ENCODE measurements around the gene LRCH2. TPM values are rescaled to one million over a fixed set of nuclear protein-coding genes. Genes with fewer than 3 reads are reported as not detected.
"Not testable (repeated sequence)": the region's sequence is repeated elsewhere in the genome, so short reads cannot be mapped to it uniquely, and the experiment has no call there.

The LRCH2 gene, protein sequence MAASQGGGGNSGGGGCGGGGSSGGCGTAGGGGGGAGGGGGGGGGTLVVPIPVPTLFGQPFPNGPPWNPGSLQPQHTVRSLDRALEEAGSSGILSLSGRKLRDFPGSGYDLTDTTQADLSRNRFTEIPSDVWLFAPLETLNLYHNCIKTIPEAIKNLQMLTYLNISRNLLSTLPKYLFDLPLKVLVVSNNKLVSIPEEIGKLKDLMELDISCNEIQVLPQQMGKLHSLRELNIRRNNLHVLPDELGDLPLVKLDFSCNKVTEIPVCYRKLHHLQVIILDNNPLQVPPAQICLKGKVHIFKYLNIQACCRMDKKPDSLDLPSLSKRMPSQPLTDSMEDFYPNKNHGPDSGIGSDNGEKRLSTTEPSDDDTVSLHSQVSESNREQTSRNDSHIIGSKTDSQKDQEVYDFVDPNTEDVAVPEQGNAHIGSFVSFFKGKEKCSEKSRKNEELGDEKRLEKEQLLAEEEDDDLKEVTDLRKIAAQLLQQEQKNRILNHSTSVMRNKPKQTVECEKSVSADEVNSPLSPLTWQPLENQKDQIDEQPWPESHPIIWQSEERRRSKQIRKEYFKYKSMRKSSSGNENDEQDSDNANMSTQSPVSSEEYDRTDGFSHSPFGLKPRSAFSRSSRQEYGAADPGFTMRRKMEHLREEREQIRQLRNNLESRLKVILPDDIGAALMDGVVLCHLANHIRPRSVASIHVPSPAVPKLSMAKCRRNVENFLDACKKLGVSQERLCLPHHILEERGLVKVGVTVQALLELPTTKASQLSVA
- 7.8 TPM for total RNA-seq

DNA sequence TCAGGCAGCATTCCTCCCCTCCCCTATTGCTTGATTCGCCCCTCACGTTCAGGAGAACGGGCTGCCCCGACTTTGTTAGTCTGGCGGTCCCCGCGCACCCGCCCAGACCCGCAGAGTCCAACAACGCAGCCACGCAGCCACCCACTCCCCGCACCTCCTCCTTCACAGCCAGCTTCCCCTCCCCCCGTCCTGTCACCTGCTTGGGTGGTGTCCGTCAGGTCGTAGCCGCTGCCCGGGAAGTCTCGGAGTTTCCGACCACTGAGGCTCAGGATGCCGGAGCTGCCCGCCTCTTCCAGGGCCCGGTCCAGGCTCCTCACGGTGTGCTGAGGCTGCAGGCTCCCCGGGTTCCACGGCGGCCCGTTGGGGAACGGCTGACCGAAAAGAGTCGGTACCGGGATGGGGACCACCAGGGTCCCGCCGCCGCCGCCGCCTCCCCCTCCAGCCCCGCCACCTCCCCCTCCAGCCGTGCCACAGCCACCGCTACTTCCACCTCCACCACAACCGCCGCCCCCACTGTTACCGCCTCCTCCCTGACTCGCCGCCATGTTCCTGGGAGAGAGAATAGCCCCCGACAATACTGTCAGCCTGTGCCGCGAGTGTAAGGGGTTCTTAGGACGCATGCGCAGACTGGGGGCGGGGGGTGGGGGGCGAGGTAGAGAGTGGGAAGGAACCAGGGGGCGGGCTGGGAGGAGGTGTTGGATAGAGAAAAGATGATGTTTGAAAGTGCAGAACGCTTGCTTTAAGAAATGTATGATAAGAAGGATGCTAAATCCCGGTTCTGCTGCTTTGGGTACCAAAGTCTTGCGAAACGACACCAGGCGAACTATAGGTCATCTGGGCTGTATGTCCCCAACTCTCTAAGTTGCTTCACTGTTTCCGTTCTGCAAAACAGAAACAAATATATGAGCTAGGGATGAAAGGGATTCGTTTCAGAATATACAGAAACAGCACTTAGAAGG, at the start of gene LRCH2:
Gene LRCH2 (minus strand): TSS at position 600 of the 959 bp plus-strand sequence. CDS start 55 bp downstream, at position 545.
- DNase-seq = peak; percentile 82

DNA sequence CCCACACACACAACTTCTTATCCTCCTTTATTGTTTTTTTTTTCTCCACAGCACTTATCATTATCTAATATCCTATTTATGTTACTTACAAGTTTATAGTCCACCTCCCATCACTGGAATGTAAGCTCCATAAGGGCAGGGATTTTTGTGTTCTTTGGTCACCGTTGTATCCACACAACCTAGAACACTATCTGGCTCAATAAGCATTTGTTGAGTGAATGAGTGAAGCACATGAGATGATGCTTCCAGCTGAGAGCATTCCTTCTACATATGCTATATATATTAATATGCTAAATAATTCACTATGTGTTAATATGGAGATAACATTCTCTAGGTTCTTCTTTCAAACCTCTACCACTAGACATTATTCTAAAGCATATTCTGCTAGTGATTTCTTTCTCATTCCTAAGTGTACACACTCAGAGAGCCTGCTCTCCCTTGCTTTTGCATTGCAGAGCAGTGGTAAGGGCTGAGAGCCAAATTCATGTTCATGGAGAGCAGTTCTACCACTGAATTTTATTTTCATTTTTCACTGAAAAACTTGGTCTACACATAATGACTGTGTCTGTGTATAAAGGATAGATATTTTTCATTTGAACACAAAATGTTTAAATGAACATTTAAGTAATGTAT, 35.3 kb upstream of the LRCH2 start:
- no peak for DNase-seq

DNA sequence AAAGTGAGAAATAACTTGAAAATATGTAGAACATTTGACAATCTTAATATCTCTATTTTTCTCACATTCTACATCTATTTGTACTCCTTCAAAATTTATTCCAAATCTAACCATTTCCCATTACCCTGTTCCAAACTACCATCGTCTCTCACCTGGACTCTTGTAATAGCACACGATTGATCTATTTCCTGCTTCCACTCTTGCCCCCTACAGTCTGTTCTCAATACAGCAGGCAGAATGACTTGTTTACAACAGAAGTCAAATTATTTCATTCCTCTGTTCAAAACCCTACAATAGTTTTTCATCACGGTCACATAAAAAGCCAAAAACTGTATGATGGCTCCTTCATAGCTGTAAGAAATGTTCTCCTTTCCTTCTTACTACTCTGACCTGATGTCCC, 34.5 kb upstream of the LRCH2 start:
- DNase-seq = no peak

DNA sequence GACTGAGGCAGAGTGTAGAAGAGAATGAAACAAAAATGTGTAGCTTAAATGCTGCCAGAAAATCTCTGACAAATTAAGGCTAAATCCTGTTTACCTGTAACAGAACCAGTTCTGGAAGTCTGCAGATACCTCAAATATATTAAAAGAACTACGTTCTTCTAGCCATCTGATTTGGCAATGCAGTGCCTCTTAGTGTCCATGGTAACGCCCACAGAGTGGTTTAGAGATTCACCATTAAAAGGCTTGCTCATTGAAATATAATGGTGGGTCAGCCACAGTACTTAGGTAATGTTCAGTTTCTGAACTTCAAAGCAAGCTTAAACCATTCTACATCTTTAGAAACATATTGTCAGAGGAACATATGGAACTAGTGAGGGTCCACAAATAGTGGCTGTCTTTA, 32.4 kb upstream of the LRCH2 start:
- DNase-seq = no peak

DNA sequence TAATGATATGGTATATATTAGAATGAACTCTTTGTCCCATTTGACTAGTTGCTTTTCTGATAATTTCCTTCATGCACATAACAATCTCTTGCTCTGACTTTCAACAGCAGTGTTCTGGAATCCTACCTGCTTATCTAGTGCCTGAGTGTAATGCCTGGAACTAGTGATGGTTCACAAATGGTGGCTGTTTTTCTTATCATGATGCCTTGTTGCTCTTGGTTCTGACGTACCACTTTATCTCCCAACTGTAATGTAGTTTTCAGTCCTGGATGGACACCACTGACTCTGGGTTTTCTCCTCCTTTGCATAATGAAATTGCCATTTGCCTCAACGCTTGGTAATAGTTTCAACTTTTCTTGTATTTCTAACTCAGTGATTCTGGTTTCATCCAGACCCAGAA, 30.1 kb upstream of the LRCH2 start:
- no peak for DNase-seq

DNA sequence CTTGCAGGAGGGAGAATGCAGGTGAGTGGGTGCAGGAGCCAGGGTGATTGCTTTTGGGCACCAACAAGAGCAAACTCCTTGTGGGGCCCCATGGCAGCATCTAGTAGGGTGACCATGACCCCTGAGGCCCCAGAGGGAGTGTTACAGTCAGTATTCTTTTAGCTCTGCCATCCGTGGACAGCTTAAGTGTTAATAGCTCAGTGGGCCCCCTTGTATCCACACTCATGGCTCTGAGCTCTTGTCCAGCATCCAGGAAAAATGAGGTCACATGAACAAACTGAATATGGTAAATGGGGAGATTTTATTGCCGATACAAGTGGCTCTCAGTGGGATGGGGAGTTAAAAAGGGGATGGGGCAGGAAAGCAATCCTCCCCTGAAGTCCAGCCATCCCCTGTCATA, 27.3 kb upstream of the LRCH2 start:
- DNase-seq = no peak

DNA sequence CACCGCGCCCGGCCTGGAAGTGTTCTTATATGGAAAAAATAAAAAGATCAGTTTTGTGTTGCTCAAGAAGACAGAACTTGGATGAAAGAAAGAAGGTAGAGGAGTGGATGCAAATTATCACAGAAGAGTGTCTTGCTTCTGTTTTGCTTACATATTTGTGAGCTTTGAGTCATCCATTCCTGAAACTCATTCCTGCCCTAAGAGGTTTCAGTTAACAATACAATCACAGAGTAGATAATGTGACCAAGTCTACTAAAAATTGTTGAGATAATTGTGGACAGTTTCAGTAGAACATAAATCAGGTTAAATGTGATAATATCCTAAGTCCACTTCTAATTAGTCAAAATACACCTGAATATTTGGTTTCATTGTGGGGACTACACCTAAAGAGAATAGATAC, 26.4 kb upstream of the LRCH2 start:
- DNase-seq = no peak

DNA sequence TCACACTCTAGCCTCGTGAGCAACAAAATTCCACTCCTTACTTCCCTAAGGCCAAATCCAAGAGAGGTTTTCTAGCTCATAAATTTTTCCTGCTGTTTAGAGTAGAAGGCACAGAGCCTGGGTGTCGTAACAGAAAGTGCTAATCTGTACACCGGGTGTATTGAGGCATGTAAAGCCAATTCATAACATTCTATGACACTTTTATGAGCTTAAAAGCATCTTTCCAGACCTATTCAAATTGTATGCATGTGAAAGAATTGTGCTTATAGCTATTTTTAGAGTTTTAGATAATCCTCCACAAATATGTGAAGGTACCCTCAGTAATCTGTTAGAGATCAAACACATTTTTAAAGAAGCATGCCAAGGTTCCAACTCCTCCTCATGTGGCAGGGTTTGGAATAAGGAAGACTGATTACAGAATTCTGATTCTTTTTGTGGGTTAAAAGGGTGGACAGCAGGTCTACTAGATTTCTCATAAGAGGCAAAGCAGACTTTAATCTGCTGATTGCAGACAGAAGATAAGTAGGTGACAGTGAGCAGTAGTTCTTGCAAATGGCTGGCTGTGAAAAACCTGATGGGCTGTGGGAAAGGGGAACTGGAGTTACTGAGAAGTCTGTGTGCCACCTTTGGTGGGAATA, 25.5 kb upstream of the LRCH2 start:
- DNase-seq = no peak

DNA sequence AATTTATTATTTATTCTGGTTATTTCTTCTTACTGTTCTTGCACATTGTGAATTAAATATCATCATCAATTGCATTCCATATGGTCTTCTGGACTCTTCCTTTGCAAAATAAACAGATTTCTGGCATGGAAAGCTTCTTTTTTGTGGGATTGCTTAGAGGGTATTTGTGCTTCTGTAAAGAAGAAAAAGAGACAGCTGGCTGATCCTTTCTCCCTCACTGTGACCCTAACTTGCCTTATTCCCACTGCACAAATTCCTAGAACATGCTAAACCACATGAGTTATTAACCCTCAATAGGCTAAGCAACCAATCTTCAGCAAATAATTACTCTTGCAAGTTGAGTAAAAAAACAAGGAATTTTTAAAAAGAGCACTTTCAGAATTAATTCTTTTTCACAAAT, 23.8 kb upstream of the LRCH2 start:
- peak; percentile 8 for DNase-seq

DNA sequence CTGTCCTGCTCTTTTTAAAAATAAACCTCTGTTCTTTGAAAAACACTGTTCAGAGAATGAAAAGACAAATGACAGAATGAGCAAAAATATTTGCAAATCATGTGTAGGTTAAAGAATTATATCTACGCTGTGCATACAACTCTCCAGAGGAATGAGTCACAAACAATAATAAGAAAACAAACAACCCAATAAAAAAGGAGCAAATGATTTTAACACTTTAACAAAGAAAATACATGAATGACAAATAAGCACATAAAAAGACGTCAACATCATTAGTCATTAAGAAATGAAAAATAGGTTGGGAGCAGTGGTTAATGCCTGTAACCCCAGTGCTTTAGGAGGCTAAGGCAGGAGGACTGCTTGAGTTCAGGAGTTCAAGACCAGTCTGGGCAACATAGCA, 21.1 kb upstream of the LRCH2 start:
- no peak for DNase-seq

DNA sequence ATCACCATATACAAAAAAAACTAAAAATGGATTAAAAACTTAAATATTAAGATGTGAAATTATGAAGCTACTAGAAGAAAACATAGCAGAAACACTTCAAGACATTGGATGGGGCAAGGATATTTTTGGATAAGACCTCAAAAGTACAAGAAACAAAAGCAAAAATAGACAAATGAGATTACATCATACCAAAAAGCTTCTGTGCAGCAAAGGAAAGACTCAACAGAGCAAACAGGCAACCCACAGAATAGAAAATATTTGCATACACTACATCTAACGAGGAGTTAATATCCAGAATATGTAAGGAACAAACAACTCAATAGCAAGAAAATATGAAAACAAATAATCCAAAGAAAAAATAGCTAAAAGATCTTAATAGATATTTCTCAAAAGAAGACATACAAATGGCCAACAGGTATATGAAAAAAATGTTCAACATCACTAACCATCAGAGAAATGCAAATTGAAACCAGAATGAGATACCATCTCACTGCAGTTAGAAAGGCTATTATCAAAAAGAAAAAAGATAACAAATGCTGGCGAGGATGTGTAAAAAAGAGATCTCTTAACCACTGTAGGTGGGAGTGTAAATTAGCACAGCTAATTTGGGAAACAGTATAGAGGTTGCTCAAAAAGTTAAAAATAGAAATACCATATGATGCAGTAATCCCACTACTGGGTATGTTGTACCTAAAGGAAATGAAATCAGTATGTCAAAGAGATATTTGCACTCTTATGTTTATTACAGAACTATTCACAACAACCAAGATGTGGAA, 17.8 kb upstream of the LRCH2 start:
- DNase-seq = no peak

DNA sequence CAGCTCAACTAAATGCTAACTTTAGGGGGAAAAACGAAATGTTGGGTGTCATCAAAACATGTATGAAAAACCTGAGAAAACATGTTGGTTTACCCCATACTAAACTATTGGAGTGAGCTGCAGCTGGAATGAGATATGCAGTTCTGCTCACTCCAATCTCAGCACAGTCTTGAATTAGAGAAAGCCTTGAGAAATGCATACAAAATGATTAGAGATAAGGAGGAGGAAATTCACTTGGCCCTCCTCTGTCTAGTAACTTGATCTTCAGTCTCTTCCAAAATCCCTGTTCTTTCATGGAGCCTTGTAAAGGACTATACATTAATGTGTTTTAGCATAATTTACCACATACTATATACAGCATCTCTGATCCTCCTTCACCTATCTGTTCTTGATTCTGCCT, 3.2 kb upstream of the LRCH2 start:
- no peak for DNase-seq

DNA sequence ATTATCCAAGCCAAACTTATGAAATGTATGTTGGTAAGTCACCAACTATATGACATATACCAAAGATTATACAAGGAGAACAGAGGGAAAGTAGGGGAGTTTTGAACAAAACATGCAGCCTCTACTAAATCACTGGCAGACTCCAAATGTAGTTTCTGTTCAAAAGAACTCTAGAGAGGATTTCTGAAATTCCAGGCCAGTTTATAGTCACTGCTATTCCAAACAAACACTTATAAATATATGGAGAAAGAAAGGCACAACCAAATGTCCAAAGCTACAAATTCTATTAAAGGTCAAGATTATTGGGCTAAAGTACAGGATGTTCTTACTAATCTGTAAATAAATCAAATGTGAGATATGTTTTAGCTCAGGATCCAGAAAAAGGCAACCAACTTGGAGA, 2.7 kb upstream of the LRCH2 start:
- no peak for DNase-seq

DNA sequence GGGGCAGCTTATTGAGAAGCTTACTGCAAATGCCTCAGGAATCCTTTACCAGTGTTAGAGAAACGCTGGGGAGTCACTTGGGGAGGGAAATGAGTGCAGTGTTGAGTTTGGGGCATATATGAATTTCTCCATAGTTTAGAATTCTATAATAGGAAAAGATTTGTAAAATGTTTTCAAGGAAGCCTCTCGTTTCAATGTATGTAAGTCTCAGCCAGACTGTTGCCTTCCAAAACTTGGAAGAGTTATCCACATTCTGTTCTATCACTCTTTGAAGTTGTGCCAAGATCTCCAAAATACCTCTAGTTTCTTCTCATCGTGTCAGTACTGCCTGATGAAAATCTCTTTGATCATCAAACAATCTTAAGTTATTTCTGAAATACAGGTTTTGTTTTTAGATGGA, 565 bp upstream of the LRCH2 start:
- DNase-seq = no peak

DNA sequence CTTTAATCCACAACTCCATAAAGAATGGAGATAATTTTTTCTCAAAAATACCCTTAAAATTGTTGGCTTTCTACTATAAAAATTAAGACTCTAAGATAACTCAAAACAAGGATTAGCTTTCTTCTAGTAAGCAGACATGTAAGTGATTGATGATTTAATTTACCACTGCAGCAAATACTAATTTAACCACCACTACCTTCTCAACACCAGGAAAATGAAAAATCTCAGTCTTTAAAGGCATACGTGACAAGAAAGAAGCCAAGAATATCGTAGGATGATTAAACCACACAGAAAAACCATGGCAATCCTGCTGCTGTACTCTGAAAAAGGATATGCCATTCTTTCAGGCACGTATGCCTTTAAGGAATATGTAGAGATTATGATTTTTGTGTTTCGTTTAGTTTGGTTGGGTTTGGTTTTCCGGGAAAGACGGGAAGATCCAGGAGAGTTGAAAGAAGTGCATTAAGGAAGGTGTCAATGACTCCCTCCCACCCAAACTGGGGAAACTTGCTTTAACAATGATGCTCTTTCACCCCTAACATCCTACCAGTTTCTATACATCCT, 881 bp downstream of the LRCH2 start:
- DNase-seq = no peak

DNA sequence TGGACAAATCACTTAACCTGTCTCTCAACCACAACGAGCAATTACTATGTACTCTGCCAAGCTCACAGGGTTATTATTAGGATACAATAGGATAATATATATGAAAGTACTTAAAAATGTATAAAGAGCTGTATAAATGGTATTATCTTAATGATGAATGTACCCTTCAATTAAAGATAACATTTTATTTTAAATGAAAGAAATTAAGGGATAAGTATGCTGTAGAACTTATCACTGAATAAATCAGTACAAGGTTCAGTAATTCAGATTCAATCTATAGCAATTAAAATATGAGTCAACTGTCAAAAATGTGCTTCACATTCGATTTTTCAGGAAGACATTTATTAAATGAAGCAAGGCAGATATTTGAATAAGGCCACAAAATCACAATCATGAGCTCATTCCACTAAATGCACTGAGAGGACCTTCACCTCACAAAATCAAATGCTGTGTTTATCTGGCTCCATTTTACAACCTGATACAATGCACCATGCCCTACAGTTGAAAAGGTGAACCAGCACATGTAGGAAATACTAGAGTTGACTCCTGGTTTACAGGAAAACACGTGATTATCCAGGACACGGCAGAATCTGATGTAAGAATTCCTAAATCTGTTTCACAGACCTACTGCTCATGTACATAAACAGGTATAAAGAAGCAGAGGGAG, 4.4 kb downstream of the LRCH2 start:
- no peak for DNase-seq

DNA sequence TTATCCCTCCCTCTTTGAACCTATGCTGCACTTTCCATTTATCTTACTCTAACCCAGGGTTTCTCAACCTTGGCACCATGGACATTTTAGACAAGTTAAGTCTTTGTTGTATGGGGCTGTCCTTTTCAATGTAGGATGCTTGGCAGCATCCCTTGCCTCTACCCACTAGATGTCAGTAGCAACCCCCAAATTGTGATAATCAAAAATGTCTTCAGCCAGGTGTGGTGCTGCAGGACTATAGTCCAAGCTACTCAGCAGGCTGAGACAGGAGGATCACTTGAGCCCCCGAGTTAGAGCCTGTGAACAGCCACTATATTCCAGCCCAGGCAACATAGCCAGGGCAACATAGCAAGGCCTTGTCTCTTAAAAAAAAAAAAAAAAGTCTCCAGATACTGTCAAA, 7.0 kb downstream of the LRCH2 start:
- DNase-seq = peak; percentile 11

DNA sequence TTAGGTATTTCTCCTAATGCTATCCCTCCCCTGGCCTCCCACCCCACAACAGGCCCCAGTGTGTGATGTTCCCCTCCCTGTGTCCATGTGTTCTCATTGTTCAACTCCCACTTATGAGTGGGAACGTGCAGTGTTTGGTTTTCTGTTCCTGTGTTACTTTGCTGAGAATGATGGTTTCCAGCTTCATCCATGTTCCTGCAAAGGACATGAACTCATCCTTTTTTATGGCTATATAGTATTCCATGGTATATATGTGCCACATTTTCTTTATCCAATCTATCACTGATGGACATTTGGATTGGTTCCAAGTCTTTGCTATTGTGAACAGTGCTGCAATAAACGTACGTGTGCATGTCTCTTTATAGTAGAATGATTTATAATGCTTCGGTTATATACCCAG, 16.6 kb downstream of the LRCH2 start:
- DNase-seq = not testable (repeated sequence)

DNA sequence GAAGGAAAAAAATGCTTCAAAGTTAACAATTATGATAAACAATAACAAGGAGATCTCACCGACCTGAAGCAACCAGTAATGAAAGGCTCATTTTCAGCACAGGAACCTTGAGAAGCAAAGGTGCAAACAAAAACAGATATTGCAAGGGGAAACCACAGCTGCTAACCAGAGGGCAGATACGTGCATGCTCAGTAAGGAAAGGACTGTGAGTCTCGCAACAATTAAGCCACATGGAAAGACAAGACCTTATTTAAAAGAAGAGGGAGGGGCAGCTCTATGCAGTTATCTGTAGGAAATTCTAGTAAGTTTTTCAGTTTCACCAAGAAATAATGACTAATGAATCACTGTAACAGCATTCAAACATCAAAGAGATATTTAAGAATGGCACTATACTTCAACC, 19.3 kb downstream of the LRCH2 start:
- no peak for DNase-seq

DNA sequence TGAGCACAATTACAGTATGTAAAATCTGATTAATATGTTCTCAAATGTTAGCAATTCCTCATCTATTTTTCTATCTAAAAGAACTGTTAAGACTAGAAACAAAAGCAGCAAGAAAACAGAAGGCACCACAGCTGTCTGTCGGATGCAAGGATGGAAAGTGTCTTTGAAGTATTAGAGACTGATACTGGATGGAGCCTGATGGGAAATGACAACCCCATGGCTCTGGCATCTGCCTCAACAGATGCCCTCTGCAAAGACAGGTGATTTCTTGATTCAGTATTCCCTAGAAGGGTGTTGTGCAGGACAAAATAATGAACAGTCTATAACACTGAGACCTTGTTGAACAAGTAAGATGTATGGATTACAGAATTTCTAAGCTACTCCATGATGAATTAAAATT, 19.7 kb downstream of the LRCH2 start:
- DNase-seq = no peak

Measured in tongue (tissue), 2 donors.